ENCODE data around the gene PRR11. TPM values are rescaled to one million over a fixed set of nuclear protein-coding genes. Genes with fewer than 3 reads are reported as not detected.

The PRR11 gene
- total RNA-seq, 2 donors from 2014 or later = 10.8 to 34.0 TPM

- TF ChIP-seq CTCF (IDR thresholded peaks at IDR 0.05) = no peak
- Histone ChIP-seq H3K27me3 (no peaks in the 10 kb centered on the region), H3K9me3 (no peaks in the 10 kb centered on the region), H3K9ac (ENCODE audit: low read depth in 2 of 2, low read length in 2 of 2) (no peak overlapping the region), H3K4me1 (no peaks in the 10 kb centered on the region), H3K27ac (no peak overlapping the region), H3K4me3 (no peak overlapping the region), H3K36me3 (no peaks in the 10 kb centered on the region)
- no peak for DNase-seq
- intact Hi-C loops (cut with DNase I) = loop anchor here (5.0 kb wide), 1 partner anchor 44 kb away; no protein-coding TSS in a partner anchor
Measured at GRCh38 chr17:59108400-59109102, 47.0 kb upstream of the PRR11 start.

- intact Hi-C loops (cut with DNase I) = no loop called here
- H3K27me3 ChIP-seq = no peaks in the 10 kb centered on the region
- no peak for TF ChIP-seq CTCF (IDR thresholded peaks at IDR 0.05)
Measured at GRCh38 chr17:59110973-59111372, 44.6 kb upstream of the PRR11 start.

GRCh38 chr17:59111539-59111938 lies 44.0 kb upstream of the PRR11 start:
- no peak overlapping the region for H3K27ac ChIP-seq
- no peaks in the 10 kb centered on the region for H3K27me3 ChIP-seq
- intact Hi-C loops (cut with DNase I) = no loop called here
- no peak for DNase-seq
- no peak for TF ChIP-seq CTCF (IDR thresholded peaks at IDR 0.05)
- H3K9me3 ChIP-seq = no peaks in the 10 kb centered on the region
- no peak overlapping the region for H3K4me3 ChIP-seq
- H3K9ac ChIP-seq (ENCODE audit: low read depth in 2 of 2, low read length in 2 of 2) = no peak overlapping the region
- H3K36me3 ChIP-seq = no peaks in the 10 kb centered on the region
- no peaks in the 10 kb centered on the region for H3K4me1 ChIP-seq

More at GRCh38 chr17:59110973-59111372, 44.6 kb upstream of the PRR11 start:
- H3K9ac ChIP-seq (ENCODE audit: low read depth in 2 of 2, low read length in 2 of 2) = no peak overlapping the region
- no peaks in the 10 kb centered on the region for H3K9me3 ChIP-seq
- H3K27ac ChIP-seq = no peak overlapping the region
- H3K4me1 ChIP-seq = no peaks in the 10 kb centered on the region
- H3K36me3 ChIP-seq = no peaks in the 10 kb centered on the region
- no peak for DNase-seq
- no peak overlapping the region for H3K4me3 ChIP-seq

- Histone ChIP-seq H3K27me3 (no peaks in the 10 kb centered on the region), H3K36me3 (no peaks in the 10 kb centered on the region), H3K9me3 (no peaks in the 10 kb centered on the region), H3K4me3 (no peak overlapping the region), H3K27ac (no peak overlapping the region), H3K9ac (ENCODE audit: low read depth in 2 of 2, low read length in 2 of 2) (no peak overlapping the region), H3K4me1 (no peaks in the 10 kb centered on the region)
- DNase-seq = no peak
- TF ChIP-seq CTCF (IDR thresholded peaks at IDR 0.05) = no peak
- intact Hi-C loops (cut with DNase I) = no loop called here
Measured at GRCh38 chr17:59115474-59115873, 40.1 kb upstream of the PRR11 start.

- Histone ChIP-seq H3K9ac (ENCODE audit: low read depth in 2 of 2, low read length in 2 of 2) (no peak overlapping the region), H3K4me1 (no peaks in the 10 kb centered on the region), H3K27ac (no peak overlapping the region), H3K36me3 (no peaks in the 10 kb centered on the region), H3K4me3 (no peak overlapping the region), H3K9me3 (no peaks in the 10 kb centered on the region), H3K27me3 (no peaks in the 10 kb centered on the region)
- no peak for TF ChIP-seq CTCF (IDR thresholded peaks at IDR 0.05)
- DNase-seq = no peak
- intact Hi-C loops (cut with DNase I) = no loop called here
Measured at GRCh38 chr17:59121901-59122480, 33.6 kb upstream of the PRR11 start.

Data from colonic mucosa (tissue), 4 donors.